ENCODE measurements around the gene COL9A3.

The COL9A3 gene

DNA sequence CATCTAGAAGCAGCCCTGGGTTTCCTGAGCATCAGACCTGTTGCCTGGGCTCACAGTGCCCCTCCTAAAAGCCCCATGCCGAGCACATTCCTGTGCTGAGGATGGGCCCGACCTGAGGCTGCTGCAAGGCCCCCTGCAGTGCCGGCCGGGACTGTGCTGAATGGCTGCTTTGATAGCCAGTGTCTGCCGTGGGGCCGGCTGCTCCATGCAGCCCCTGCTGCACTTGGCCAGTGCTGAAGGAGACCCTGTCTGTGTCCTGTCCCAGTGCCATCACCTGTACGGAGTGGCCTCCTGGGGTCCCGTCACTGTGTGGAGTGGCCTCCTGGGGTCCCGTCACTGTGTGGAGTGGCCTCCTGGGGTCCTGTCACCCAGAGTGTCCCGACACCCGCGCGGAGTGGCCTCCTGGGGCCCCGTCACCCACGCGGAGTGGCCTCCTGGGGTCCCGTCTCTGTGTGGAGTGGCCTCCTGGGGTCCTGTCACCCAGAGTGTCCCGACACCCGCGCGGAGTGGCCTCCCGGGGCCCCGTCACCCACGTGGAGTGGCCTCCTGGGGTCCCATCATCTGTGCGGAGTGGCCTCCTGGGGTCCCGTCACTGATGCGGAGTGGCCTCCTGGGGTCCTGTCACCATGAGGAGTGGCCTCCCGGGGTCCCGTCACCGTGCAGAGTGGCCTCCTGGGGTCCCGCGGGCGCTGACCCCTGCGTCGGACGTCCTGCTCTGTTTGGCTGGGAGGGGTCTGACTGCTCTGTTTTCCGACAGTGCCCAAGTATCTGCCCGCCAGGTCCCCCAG lies 7.0 kb downstream of the COL9A3 start:
- DNase-seq (ENCODE audit: low read depth in 2 of 2) = no peak

GRCh38 chr20:62824476-62825332 lies 7.9 kb downstream of the COL9A3 start:
- peak; percentile 24 to 53 for DNase-seq (ENCODE audit: low read depth in 2 of 2)

GRCh38 chr20:62825333-62825985 lies 8.6 kb downstream of the COL9A3 start:
- DNase-seq (ENCODE audit: low read depth in 2 of 2) = no peak

DNA sequence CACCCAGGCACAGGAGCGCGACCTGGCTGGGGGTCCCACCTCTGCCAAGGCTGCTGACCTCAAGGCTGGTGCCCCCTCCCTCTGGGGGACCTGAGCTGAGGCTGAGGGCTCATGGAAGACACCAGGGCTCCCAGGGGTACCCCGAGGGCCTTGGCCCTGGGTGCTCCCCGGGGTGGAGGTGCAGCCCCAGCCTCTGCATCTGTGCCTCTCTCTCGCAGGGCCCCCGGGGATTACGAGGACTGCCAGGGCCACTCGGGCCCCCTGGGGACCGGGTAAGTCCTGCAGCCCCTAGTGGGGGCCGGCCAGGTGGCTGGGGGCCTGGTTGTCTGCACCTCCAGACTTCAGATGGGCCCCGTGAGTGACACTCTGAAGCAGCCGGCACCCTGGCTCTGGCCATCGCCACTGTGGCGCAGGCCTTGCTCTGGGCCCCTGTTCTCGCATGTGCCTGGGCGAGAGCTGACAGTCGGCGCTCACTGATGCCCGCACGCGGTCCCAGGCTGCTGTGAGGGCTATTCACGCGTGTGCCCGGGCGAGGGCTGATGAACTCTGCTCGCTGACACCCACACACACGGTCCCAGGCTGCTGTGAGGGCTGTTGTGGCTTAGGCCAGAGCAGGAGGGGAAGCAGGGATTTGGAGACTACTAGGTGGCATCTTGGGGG lies 9.3 kb downstream of the COL9A3 start:
- no peak for DNase-seq (ENCODE audit: low read depth in 2 of 2)

DNA sequence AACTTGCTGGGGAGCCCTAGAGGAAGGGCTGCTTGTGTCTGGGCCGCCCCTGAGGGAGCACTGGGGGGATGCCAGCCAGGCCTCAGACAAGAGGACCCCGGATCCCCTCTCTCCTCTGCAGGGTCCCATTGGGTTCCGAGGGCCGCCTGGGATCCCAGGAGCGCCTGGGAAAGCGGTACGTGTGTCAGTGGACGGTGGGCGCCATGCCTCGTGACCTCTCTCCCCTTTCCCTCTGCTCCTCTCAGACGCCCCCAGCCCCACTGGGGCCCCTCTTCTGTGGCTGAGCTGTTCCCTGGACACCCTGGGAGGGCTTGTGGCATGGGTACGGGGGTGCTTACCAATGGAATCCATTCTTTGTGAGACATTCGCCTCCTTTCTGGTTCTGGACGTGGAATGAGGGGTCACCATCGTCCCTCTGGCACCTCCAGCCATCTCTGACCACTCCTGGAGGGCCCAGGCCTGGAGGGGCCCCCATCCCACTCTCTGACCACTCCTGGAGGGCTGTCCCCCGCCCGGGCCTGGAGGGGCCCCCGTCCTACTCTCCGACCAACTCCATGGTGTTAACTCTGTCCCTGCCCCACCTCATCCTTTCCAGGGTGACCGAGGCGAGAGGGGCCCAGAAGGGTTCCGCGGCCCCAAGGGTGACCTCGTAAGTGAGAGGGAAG lies 9.9 kb downstream of the COL9A3 start:
- no peak for DNase-seq (ENCODE audit: low read depth in 2 of 2)

- no peak for DNase-seq (ENCODE audit: low read depth in 2 of 2)
Measured at GRCh38 chr20:62827311-62828038, 10.6 kb downstream of the COL9A3 start.

GRCh38 chr20:62828051-62828450 lies 11.2 kb downstream of the COL9A3 start:
- no peak for DNase-seq (ENCODE audit: low read depth in 2 of 2)

GRCh38 chr20:62828511-62829230 lies 11.8 kb downstream of the COL9A3 start:
- no peak for DNase-seq (ENCODE audit: low read depth in 2 of 2)

- DNase-seq (ENCODE audit: low read depth in 2 of 2) = no peak
Measured at GRCh38 chr20:62829231-62830230, 12.7 kb downstream of the COL9A3 start.

- no peak for DNase-seq (ENCODE audit: low read depth in 2 of 2)
Measured at GRCh38 chr20:62830251-62830650, 13.4 kb downstream of the COL9A3 start.

DNA sequence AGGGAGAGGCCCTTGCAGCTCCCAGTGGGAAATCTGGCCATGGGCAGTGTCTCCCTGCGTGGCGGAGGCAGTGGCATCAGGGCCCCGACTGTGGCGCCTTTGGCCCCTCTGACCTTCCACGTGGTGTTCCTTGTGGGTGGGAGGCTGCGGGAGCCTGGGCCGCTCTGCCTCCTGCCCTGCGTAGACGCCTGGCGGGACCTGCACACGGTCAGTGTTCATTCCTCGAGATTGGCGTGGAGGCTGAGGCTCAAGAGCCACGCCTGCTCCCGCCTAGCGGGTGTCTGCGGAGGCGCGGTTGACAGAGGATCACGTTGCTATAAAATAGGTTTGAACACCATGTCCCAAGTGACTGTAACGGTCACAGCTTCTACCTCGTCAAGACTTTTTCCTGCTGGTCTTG lies 14.0 kb downstream of the COL9A3 start:
- DNase-seq (ENCODE audit: low read depth in 2 of 2) = no peak

DNA sequence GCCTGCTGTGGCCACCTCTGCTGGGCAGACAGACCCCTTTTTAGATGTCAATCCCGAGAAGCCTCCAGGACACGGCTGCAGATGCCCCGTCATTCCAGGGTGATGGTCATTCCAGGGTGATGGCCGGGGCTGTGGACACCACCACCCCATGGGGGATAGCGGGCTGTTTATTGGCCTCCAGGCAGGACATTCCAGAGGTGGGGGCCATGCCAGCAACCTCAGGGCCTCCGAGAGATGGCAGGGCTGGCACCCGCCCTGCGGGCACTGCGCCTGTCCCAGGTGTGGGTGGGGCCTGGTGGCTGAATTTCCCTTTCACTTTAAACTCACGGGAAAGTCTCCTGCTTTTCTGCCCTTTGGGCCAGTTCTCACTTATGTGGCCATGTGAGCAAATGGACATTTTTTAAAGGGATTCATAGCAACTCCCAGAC lies 14.5 kb downstream of the COL9A3 start:
- no peak for DNase-seq (ENCODE audit: low read depth in 2 of 2)

- DNase-seq (ENCODE audit: low read depth in 2 of 2) = no peak
Measured at GRCh38 chr20:62831854-62832211, 15.0 kb downstream of the COL9A3 start.

- DNase-seq (ENCODE audit: low read depth in 2 of 2) = peak in 1 of 2 donors; percentile 32
Measured at GRCh38 chr20:62832212-62832922, 15.5 kb downstream of the COL9A3 start.

DNA sequence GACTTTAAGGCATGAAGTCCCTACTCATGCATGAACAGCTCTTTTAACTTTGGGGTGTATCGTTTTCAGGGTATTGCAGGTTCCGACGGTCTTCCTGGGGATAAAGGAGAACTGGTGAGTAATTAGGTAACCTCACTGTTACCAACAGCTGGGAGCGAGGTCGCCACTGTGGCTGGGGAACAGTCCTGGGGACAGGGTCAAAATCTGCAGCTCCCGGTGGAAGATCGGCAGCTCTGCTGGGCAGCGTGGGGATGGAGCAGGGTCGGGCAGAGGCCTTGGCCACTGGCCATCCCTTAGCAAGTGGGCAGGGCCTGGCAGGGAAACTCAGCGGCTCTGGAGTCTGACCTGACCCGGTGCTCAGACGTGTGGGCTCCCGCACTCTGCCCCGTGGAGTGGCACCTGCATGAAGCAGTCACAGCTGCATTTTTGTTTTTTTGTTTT lies 16.1 kb downstream of the COL9A3 start:
- DNase-seq (ENCODE audit: low read depth in 2 of 2) = no peak

- no peak for DNase-seq (ENCODE audit: low read depth in 2 of 2)
Measured at GRCh38 chr20:62834967-62835730, 18.3 kb downstream of the COL9A3 start.
